DMS114 treated with DMSO at 0.1 percent for 48 hours (cell line): ENCODE data around the gene SHB.

Source experiments
- DNase-seq: peaks from one replicate; lab custom pipeline; 2025; ENCODE audit not compliant: unreplicated experiment; lab: John Stamatoyannopoulos, UW

The SHB gene

DNA sequence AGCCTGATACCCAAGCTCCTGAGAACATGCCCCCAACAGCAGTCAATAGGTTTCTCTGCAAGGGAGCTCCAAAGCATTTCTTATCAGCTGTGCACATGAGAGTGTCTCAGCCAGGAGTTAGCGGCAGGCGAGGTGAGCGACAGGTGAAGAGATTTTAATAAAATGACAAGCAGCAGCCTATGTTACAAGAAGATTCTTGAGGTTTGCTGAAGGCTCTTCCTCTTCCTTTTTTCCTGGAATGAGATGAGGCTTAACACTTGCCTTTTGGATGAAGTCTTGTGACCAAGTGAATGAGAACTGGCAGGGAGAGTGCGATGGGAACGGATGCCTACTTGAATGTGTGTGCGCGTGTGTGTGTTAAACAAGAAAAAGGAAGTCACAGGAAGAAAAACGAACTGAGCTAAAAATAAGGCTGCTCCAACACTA, 76.1 kb downstream of the SHB start:
- DNase-seq, result no peak

DNA sequence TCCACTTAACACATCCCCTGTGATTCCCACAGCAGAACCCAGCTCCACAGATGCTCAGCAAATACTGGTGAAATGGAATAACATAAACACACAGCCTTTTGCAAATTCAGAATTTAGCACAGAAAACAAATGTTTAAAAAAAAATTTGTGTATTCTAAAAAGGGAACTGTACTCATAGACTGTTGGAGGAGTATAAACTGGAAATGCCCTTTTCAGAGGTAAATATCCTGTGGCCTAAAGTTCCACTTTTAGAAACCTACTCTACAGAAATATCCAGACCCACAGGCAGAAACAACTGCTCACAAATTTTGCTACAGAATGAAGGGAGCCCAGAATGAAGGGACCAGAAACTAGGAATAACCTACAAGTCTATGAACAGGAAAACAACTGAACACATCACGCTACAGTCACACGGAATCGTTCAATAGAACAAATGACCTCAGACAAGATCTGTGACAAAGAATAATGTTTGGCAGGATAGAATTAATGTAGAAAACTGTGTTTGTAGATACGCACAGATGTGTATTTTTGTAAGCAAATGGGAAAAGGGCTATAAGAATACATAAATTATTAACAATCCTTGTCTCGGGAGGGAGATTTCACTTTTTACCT, 78.5 kb downstream of the SHB start:
- DNase-seq, result no peak

DNA sequence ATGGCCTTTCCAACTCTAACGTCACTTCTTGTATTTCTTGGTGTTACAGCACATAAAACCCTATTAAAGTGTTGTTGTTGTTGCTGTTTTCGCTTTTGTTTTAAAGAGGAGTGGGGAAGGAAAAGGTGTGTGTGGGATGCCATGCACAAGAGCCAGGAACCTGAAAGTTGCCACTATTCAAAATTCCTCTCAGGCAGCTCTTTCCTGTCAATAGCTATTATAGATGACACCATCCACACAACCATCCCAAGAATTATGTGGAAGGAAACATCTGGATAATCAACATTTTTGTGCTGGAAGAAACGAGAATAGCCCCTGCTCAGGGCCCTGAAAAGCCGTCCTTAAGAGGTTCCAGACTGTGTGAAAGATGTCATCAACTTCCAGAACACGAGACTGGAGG, 79.3 kb downstream of the SHB start:
- DNase-seq, result no peak

GRCh38 chr9:37988602-37989001, 80.4 kb downstream of the SHB start:
- DNase-seq, result no peak

DNA sequence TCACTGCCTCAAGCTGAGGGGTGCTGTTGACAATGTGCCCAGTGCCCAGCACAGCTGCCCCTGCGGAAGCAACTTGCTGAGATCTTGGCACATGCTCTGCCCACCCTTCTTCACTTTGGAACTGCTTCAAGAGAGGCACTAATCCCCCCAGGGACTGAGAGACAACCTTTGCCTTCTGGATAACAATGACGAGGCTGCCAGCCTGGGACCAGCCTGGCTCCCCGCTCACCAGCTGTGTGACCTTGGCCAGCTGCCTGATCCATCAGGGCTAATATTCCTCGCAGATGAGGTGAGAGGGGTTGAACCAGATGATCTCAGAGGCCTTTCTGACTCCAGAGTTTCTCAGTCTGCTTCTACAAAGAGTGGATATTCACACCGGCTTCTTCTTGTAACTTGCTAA, 81.0 kb downstream of the SHB start:
- no peak for DNase-seq

- no peak for DNase-seq
Observed at GRCh38 chr9:37987467-37987981, 81.5 kb downstream of the SHB start.

DNA sequence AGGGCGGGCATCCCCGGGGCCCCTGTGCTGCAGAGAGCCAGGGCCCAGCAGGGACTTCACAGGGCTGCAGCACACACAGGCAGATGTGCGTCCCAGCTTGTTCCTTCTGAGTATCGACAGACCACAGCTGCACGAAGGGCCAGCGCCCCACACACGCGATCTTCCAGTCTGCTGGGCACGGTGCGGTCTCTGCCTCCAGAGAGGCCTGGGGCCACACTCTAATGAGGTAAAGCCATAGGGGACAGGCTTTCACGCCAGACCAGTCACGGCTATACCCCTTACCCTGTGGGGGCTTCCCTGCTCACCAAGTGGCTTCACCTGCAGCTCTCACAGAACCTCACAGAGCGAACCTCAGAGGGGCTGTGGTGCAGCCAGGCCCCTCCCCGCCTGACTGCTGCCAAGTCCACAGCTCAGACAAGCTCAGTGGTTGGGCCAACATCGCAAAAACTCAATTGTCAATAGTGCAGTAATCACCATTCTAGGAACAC, 82.2 kb downstream of the SHB start:
- DNase-seq, result no peak

- no peak for DNase-seq
Observed at GRCh38 chr9:37986001-37986400, 83.0 kb downstream of the SHB start.

GRCh38 chr9:37984672-37985611, 84.1 kb downstream of the SHB start:
- no peak for DNase-seq

DNA sequence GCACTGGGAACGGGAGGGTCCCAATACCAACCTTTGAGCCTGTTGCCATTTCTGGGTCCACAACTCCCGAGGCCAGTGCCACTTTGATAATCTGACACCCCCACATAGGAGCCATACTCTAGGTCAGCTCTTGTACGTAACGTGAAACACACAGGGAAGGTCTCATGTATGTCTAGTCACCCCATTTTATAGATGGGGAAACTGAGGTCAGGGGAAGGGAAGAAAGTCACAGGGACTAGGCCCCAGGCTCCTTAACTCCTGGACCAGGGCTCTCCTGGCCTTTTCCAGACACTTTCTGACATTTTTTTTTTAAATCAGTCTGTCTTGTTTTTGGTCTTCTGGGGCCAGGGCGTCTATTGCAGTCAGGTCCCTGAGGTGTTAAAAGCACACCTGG, 84.8 kb downstream of the SHB start:
- no peak for DNase-seq

GRCh38 chr9:37983381-37984067, 85.5 kb downstream of the SHB start:
- DNase-seq, result no peak

- no peak for DNase-seq
Observed at GRCh38 chr9:37979844-37980243, 89.2 kb downstream of the SHB start.

DNA sequence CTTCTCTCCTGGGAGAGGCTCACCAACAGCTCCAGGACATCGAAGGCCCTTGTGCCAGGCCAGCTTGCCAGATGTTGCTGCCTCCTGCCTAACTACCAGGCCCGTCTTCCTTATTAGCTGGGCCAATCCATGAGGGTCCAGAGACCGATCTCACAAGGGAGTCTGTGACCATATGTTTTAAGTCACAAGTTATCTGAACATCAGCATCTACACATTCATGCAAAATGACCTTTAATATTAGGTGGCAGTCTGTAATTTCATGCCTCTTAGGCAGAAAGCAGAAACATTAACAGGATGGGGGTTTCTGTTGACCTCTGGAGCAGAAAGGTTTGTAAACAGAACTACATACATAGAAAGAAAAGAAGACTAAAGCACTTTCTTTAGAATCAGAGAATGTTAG, 90.0 kb downstream of the SHB start:
- no peak for DNase-seq

GRCh38 chr9:37978481-37978864, 90.6 kb downstream of the SHB start:
- no peak for DNase-seq

DNA sequence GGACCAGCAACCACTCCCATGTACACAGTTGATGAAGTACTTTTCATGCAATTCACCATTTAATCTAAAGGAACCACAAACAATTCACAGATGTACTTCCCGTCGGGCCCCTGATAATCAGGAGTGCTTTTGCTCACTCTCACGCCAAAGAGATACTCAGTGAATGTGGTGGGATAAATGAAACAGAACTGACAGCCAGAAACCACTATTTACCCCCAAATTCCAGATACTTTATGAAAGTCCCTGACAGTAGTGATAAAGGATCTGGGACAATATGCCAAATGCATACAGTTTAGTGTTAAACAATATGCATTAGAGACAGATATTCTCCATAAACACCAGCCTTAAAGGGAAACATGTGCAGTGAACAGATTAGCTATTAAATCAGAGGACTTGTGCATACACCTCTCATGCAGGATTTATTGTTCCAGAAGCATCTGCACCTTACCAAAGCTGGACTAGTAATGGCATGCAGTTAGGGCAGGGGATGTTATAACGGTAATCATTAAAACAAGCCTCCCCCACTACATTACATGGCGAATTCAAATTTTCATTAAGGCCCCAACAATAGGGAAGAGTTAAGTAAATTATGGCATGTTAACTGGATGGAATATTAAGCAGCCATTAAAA, 91.1 kb downstream of the SHB start:
- DNase-seq, result no peak

DNA sequence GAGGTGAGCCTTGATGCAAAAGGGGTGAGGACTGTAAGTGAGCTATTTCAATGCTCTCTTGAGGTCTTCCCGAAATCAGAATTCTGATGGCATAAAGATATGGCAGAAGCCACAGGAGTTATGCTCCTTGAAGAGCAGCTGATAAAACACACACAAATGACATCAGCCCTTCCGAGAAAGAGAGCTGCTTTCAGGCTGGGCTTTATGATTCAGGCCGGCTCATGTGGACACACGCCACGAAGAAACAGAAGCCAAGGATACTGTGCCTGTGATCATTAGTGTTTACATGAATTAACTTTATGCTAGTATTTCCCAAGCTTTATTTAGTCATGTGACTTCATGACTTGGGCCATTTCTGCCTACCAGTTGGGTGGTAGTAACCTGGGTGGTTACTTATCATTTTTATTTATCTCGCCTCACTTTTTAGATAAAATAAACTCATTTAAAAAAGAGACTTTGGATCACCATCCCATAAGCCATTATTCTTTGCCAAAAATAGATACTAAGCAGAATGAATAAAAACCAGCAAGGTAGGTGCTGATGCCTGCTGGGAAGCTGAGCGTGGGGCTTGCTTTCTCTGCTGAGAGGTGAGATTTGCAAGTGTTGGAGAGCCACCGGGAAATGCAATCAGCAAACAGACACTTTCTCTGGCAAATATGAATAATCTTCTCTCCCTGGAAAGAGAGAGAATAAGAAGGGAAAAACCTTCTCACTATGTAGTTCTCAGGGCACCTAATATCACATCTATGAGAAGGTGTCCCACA, 92.1 kb downstream of the SHB start:
- DNase-seq, result no peak

GRCh38 chr9:37975639-37976038, 93.4 kb downstream of the SHB start:
- no peak for DNase-seq

GRCh38 chr9:37974506-37975173, 94.4 kb downstream of the SHB start:
- DNase-seq, result no peak

- no peak for DNase-seq
Observed at GRCh38 chr9:37972351-37972848, 96.6 kb downstream of the SHB start.

GRCh38 chr9:37971691-37972090, 97.3 kb downstream of the SHB start:
- no peak for DNase-seq
